ENCODE measurements around the gene FEN1. TPM values are rescaled to one million over a fixed set of nuclear protein-coding genes. Genes with fewer than 3 reads are reported as not detected.
A peak's percentile ranks its signal among the peaks of the same experiment; 100 is the strongest.

Gene FEN1
- total and polyA plus RNA-seq, 3 experiments from 2014 or later, result 15.4 to 121 (median 112) TPM

- Histone ChIP-seq H3K27ac (ENCODE audit: low read depth, low read length) (no peak overlapping the region), H3K36me3 (ENCODE audit: insufficient read depth, low read length) (peaks cover 6% of the 10 kb centered on the region), H3K27me3 (ENCODE audit: insufficient read depth, low read length, poor library complexity, severe bottlenecking) (no peaks in the 10 kb centered on the region), H3K4me3 (ENCODE audit: low read length) (no peak overlapping the region), H3K9me3 (ENCODE audit: low read length) (no peaks in the 10 kb centered on the region), H3K4me1 (ENCODE audit: insufficient read depth, low read length) (peaks cover 17% of the 10 kb centered on the region)
- no peak overlapping the region for H3K4me3 Mint-ChIP-seq
- CTCF ChIA-PET, result interaction anchor here (0.9 to 5.2 kb wide), 7 partner anchors 16 to 312 kb away, joined by 3 to 68 read pairs (median 31); partner anchors contain the start of genes BEST1 and FADS1
- no peak for DNase-seq
- H3K4me1 Mint-ChIP-seq, result peaks cover 19 to 32% (median 30%) of the 10 kb centered on the region in 3 donors
- H3K27me3 Mint-ChIP-seq, result no peaks in the 10 kb centered on the region
- H3K9me3 Mint-ChIP-seq, result no peaks in the 10 kb centered on the region
- H3K36me3 Mint-ChIP-seq, result peaks cover 0 to 28% (median 4%) of the 10 kb centered on the region in 3 donors
- no peak overlapping the region for H3K27ac Mint-ChIP-seq
- POLR2A ChIA-PET, result interaction anchor here (1.2 kb wide), 1 partner anchor 15 kb away, joined by 5 read pairs; no protein-coding TSS in a partner anchor
These were observed 3.3 kb downstream of the FEN1 start for GRCh38 chr11:61795876-61796526.

- ChIA-PET CTCF (interaction anchor here (0.7 to 5.2 kb wide), 25 partner anchors 9 to 311 kb away, joined by 3 to 68 read pairs (median 5); partner anchors contain the start of genes BEST1 and FADS1), POLR2A (interaction anchor here (0.6 to 1.8 kb wide), 4 partner anchors 17 to 150 kb away, joined by 3 to 12 read pairs (median 4); partner anchors contain the start of gene FADS1)
- H3K27me3 Mint-ChIP-seq, result no peaks in the 10 kb centered on the region
- H3K36me3 Mint-ChIP-seq, result peaks cover 0 to 21% (median 4%) of the 10 kb centered on the region in 3 donors
- peak; percentile 53 to 74 (median 59) for DNase-seq
- H3K9me3 ChIP-seq (ENCODE audit: low read length), result no peaks in the 10 kb centered on the region
- no peaks in the 10 kb centered on the region for H3K9me3 Mint-ChIP-seq
- H3K4me3 ChIP-seq (ENCODE audit: low read length), result no peak overlapping the region
- peaks cover 7% of the 10 kb centered on the region for H3K4me1 ChIP-seq (ENCODE audit: insufficient read depth, low read length)
- H3K4me3 Mint-ChIP-seq, result peak overlapping the region in 1 of 7 donors; percentile 55
- H3K27me3 ChIP-seq (ENCODE audit: insufficient read depth, low read length, poor library complexity, severe bottlenecking), result no peaks in the 10 kb centered on the region
- H3K36me3 ChIP-seq (ENCODE audit: insufficient read depth, low read length), result peaks cover 6% of the 10 kb centered on the region
- H3K4me1 Mint-ChIP-seq, result peaks cover 13 to 20% (median 19%) of the 10 kb centered on the region in 3 donors
- no peak overlapping the region for H3K27ac ChIP-seq (ENCODE audit: low read depth, low read length)
- peak overlapping the region in 6 of 8 donors; percentile 1 to 75 (median 14) for H3K27ac Mint-ChIP-seq
These were observed 4.7 kb downstream of the FEN1 start for GRCh38 chr11:61797263-61797944.

- Histone ChIP-seq H3K36me3 (ENCODE audit: insufficient read depth, low read length) (peaks cover 6% of the 10 kb centered on the region), H3K27ac (ENCODE audit: low read depth, low read length) (no peak overlapping the region), H3K9me3 (ENCODE audit: low read length) (no peaks in the 10 kb centered on the region), H3K4me1 (ENCODE audit: insufficient read depth, low read length) (no peaks in the 10 kb centered on the region), H3K4me3 (ENCODE audit: low read length) (no peak overlapping the region), H3K27me3 (ENCODE audit: insufficient read depth, low read length, poor library complexity, severe bottlenecking) (no peaks in the 10 kb centered on the region)
- ChIA-PET POLR2A (no interaction called here), CTCF (interaction anchor here (4.5 to 5.2 kb wide), 3 partner anchors 16 to 308 kb away, joined by 31 to 68 read pairs (median 62); partner anchors contain the start of gene FADS1)
- Mint-ChIP-seq H3K27ac (peak overlapping the region in 3 of 8 donors; percentile 17 to 73 (median 66)), H3K4me3 (no peak overlapping the region), H3K4me1 (peaks cover 5 to 10% (median 5%) of the 10 kb centered on the region in 3 donors), H3K9me3 (no peaks in the 10 kb centered on the region), H3K27me3 (no peaks in the 10 kb centered on the region), H3K36me3 (peaks cover 0 to 15% (median 4%) of the 10 kb centered on the region in 3 donors)
- no peak for DNase-seq
These were observed 7.1 kb downstream of the FEN1 start for GRCh38 chr11:61799665-61800284.

- Histone ChIP-seq H3K27me3 (ENCODE audit: insufficient read depth, low read length, poor library complexity, severe bottlenecking) (no peaks in the 10 kb centered on the region), H3K36me3 (ENCODE audit: insufficient read depth, low read length) (peaks cover under 1% of the 10 kb centered on the region), H3K27ac (ENCODE audit: low read depth, low read length) (no peak overlapping the region), H3K4me1 (ENCODE audit: insufficient read depth, low read length) (no peaks in the 10 kb centered on the region), H3K4me3 (ENCODE audit: low read length) (no peak overlapping the region), H3K9me3 (ENCODE audit: low read length) (no peaks in the 10 kb centered on the region)
- Mint-ChIP-seq H3K9me3 (no peaks in the 10 kb centered on the region), H3K4me1 (peaks cover 5 to 10% (median 5%) of the 10 kb centered on the region in 3 donors), H3K27me3 (no peaks in the 10 kb centered on the region), H3K27ac (peak overlapping the region in 2 of 8 donors; percentile 11 to 75), H3K4me3 (no peak overlapping the region), H3K36me3 (peaks cover 0 to 13% (median 4%) of the 10 kb centered on the region in 3 donors)
- DNase-seq, result no peak
- ChIA-PET POLR2A (no interaction called here), CTCF (interaction anchor here (3.0 to 5.2 kb wide), 3 partner anchors 15 to 308 kb away, joined by 11 to 68 read pairs (median 31); partner anchors contain the start of gene FADS1)
These were observed 7.9 kb downstream of the FEN1 start for GRCh38 chr11:61800331-61801281.

GRCh38 chr11:61802605-61803004 lies 9.9 kb downstream of the FEN1 start:
- Histone ChIP-seq H3K36me3 (ENCODE audit: insufficient read depth, low read length) (no peaks in the 10 kb centered on the region), H3K4me1 (ENCODE audit: insufficient read depth, low read length) (no peaks in the 10 kb centered on the region), H3K27ac (ENCODE audit: low read depth, low read length) (no peak overlapping the region), H3K4me3 (ENCODE audit: low read length) (no peak overlapping the region), H3K27me3 (ENCODE audit: insufficient read depth, low read length, poor library complexity, severe bottlenecking) (no peaks in the 10 kb centered on the region), H3K9me3 (ENCODE audit: low read length) (no peaks in the 10 kb centered on the region)
- H3K27ac Mint-ChIP-seq, result peak overlapping the region in 1 of 8 donors; percentile 54
- no peak overlapping the region for H3K4me3 Mint-ChIP-seq
- ChIA-PET CTCF (interaction anchor here (1.9 to 3.0 kb wide), 2 partner anchors 13 to 279 kb away, joined by 6 to 11 read pairs; partner anchors contain the start of gene FADS1), POLR2A (no interaction called here)
- no peaks in the 10 kb centered on the region for H3K9me3 Mint-ChIP-seq
- H3K27me3 Mint-ChIP-seq, result no peaks in the 10 kb centered on the region
- no peak for DNase-seq
- H3K4me1 Mint-ChIP-seq, result peaks cover 0 to 3% (median 0%) of the 10 kb centered on the region in 3 donors
- peaks cover 0 to 4% (median 0%) of the 10 kb centered on the region in 3 donors for H3K36me3 Mint-ChIP-seq

- Histone ChIP-seq H3K27ac (ENCODE audit: low read depth, low read length) (no peak overlapping the region), H3K4me1 (ENCODE audit: insufficient read depth, low read length) (no peaks in the 10 kb centered on the region), H3K4me3 (ENCODE audit: low read length) (no peak overlapping the region), H3K9me3 (ENCODE audit: low read length) (no peaks in the 10 kb centered on the region), H3K36me3 (ENCODE audit: insufficient read depth, low read length) (no peaks in the 10 kb centered on the region), H3K27me3 (ENCODE audit: insufficient read depth, low read length, poor library complexity, severe bottlenecking) (no peaks in the 10 kb centered on the region)
- Mint-ChIP-seq H3K9me3 (no peaks in the 10 kb centered on the region), H3K4me3 (no peak overlapping the region), H3K27me3 (no peaks in the 10 kb centered on the region), H3K36me3 (peaks cover 0 to 4% (median 0%) of the 10 kb centered on the region in 3 donors), H3K4me1 (no peaks in the 10 kb centered on the region), H3K27ac (peak overlapping the region in 2 of 8 donors; percentile 21 to 55)
- no peak for DNase-seq
- CTCF ChIA-PET, result interaction anchor here (1.5 kb wide), 1 partner anchor 144 kb away, joined by 3 read pairs; no protein-coding TSS in a partner anchor
- POLR2A ChIA-PET, result no interaction called here
These were observed 11.4 kb downstream of the FEN1 start for GRCh38 chr11:61803889-61804647.

All from CD8-positive, alpha-beta memory T cell (primary cell).